ENCODE measurements around the gene DAG1. TPM values are rescaled to one million over a fixed set of nuclear protein-coding genes. Genes with fewer than 3 reads are reported as not detected.

DAG1 gene
- total RNA-seq, 1 donor from 2014 or later: 71.5 TPM

DNA sequence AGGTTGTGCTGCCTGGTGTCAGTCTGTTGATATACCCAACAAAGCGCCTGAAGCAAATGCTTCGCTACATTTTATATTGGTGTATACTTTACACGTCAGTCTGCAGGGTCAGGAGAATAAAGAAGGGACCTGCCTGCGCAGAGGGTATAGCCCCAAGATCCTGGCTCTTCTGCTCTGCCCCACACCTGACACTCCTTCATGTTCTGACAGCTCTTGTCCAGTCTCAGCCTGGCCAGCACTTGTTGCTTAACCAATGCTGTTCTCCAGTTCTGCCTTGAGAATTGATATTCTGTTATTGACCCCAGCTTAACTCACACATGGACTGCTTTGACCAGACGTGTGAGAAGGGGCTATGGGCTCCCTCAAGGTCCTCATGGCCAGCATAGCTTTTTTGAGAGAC lies 48.4 kb downstream of the DAG1 start:
- Histone ChIP-seq H3K27ac (no peak overlapping the region), H3K27me3 (ENCODE audit: low read depth) (no peaks in the 10 kb centered on the region), H3K4me3 (no peak overlapping the region), H3K36me3 (peaks cover 48% of the 10 kb centered on the region), H3K4me1 (peaks cover 20% of the 10 kb centered on the region), H3K9me3 (no peaks in the 10 kb centered on the region)
- no peak for DNase-seq
- ATAC-seq: no peak
- intact Hi-C loops (cut with DNase I): no loop called here
- TF ChIP-seq, protein P1, sequence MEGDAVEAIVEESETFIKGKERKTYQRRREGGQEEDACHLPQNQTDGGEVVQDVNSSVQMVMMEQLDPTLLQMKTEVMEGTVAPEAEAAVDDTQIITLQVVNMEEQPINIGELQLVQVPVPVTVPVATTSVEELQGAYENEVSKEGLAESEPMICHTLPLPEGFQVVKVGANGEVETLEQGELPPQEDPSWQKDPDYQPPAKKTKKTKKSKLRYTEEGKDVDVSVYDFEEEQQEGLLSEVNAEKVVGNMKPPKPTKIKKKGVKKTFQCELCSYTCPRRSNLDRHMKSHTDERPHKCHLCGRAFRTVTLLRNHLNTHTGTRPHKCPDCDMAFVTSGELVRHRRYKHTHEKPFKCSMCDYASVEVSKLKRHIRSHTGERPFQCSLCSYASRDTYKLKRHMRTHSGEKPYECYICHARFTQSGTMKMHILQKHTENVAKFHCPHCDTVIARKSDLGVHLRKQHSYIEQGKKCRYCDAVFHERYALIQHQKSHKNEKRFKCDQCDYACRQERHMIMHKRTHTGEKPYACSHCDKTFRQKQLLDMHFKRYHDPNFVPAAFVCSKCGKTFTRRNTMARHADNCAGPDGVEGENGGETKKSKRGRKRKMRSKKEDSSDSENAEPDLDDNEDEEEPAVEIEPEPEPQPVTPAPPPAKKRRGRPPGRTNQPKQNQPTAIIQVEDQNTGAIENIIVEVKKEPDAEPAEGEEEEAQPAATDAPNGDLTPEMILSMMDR (IDR thresholded peaks at IDR 0.05): no peak

- H3K27ac ChIP-seq: no peak overlapping the region
- H3K27me3 ChIP-seq (ENCODE audit: low read depth): no peaks in the 10 kb centered on the region
- H3K36me3 ChIP-seq: peaks cover 41% of the 10 kb centered on the region
- H3K4me1 ChIP-seq: peaks cover 26% of the 10 kb centered on the region
- DNase-seq (no peak), ATAC-seq (no peak)
- TF ChIP-seq, protein P1 (IDR thresholded peaks at IDR 0.05): no peak
- H3K9me3 ChIP-seq: no peaks in the 10 kb centered on the region
- no peak overlapping the region for H3K4me3 ChIP-seq
- intact Hi-C loops (cut with DNase I): no loop called here
Observed at GRCh38 chr3:49519296-49519695, 49.2 kb downstream of the DAG1 start.

DNA sequence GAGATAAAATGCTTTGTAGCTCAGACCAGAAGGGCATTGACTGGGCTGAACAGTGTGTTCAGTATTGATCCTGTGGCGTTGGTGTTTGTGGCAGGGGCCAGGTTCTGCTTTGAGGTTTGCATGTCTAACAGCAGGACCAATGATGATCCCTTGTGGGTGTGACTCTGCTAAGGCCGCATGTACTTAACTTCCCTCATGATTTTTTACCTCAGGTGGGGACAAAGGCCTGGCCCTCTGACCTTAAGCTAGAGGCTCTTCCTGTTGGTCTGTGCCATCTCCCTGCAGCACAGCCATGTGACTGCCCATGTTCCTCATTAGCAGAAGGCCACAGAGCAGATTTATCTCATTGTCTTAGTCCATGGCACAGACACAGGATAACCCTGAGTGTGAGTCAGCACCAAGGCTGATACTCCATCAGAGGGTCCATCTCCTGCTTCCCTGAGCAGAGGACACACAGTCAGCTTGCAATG lies 49.9 kb downstream of the DAG1 start:
- intact Hi-C loops (cut with DNase I): no loop called here
- DNase-seq (no peak), ATAC-seq (peak; percentile 24 to 57)
- peaks cover 41% of the 10 kb centered on the region for H3K36me3 ChIP-seq
- no peak overlapping the region for H3K27ac ChIP-seq
- no peaks in the 10 kb centered on the region for H3K27me3 ChIP-seq (ENCODE audit: low read depth)
- peaks cover 31% of the 10 kb centered on the region for H3K4me1 ChIP-seq
- TF ChIP-seq, protein P1 (IDR thresholded peaks at IDR 0.05): no peak
- H3K9me3 ChIP-seq: no peaks in the 10 kb centered on the region
- no peak overlapping the region for H3K4me3 ChIP-seq

DNA sequence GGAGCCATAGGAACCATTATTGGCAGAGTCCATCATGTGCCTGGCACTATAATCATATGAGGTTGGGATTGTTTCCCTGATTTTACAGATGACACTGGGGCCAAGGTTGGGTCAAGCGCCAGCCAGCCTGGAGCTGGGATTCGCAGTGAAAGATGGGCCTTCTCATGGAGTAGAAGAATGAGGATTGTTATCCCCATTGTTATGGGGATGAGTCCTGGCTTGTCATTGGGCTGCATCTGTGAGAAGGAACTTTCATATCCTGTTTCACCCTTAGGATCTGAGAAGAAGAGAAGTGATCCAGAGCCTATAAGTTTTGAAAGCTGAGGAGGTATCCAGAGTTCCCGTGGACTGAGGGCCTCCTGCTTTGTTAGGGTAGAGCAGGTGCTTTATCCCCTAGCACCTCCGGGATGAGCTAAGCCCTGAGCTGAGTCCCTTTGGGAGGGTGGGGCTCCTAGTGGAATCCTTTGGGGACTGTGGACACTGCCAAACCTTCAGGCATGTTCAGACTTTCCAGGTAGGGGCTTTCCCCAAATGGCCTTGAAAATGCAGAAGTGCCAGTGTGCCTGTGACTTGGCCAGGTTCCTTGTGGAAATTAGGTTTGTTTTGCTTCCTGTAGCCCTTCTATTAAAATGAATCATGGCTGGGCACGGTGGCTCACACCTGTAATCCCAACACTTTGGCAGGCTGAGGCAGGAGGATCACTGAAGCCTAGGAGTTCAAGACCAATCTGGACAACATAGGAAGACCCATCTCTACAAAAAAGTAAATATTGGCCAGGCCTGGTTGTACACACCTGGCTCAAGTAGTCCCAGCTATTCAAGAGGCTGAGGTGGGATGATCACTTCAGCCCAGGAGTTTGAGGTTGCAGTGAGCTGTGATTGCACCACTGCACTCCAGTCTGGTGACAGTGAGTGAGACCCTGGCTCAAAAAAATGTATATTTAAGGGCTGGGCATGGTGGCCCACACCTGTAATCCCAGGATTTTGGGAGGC lies 54.0 kb downstream of the DAG1 start:
- peaks cover 12% of the 10 kb centered on the region for H3K36me3 ChIP-seq
- peak; percentile 40 to 54 for ATAC-seq

DNA sequence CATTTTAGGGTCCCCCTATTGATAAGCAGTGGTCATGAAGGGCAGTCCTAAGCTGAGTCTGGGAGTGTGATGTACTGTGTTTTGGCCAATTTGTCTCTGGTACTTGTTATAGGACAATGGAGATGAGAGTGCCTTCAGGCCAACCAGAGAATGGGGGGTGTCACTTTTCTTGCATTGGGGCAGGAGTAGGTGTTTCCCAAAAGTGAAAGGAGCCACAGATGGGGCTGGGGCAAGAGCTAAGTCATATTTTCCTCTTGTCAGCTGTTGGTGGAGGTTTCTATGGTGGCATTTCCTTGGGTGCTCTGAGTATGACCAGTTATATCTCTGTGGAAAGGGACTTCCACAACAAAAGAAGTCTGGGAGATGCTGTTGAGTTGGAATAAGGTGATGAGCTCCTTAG lies 59.5 kb downstream of the DAG1 start:
- H3K36me3 ChIP-seq: peaks cover 43% of the 10 kb centered on the region
- ATAC-seq (no peak), DNase-seq (no peak)
- H3K4me1 ChIP-seq: peaks cover 2% of the 10 kb centered on the region
- H3K27me3 ChIP-seq (ENCODE audit: low read depth): no peaks in the 10 kb centered on the region
- no peak overlapping the region for H3K4me3 ChIP-seq
- no peaks in the 10 kb centered on the region for H3K9me3 ChIP-seq
- H3K27ac ChIP-seq: no peak overlapping the region
- intact Hi-C loops (cut with DNase I): no loop called here
- TF ChIP-seq, protein P1 (IDR thresholded peaks at IDR 0.05): no peak

More for the DNA sequence above, 54.0 kb downstream of the DAG1 start:
- Histone ChIP-seq H3K4me3 (no peak overlapping the region), H3K4me1 (peaks cover 28% of the 10 kb centered on the region), H3K27me3 (ENCODE audit: low read depth) (no peaks in the 10 kb centered on the region), H3K9me3 (no peaks in the 10 kb centered on the region), H3K27ac (no peak overlapping the region)
- intact Hi-C loops (cut with DNase I): no loop called here
- TF ChIP-seq, protein P1 (IDR thresholded peaks at IDR 0.05): no peak
- no peak for DNase-seq

All from lower lobe of right lung (tissue), 2 donors.